ENCODE data around the gene RPL32. TPM values are rescaled to one million over a fixed set of nuclear protein-coding genes. Genes with fewer than 3 reads are reported as not detected.

RPL32 gene
- total and polyA plus RNA-seq, 9 of the 15 experiments (the other 6 are each of a cell fraction or from before 2014, with no cell fraction given): 2,738 to 6,200 (median 4,286) TPM

- peak; percentile 48 for TF ChIP-seq REST (IDR thresholded peaks at IDR 0.05; ENCODE audit: borderline replicate concordance)
- TF ChIP-seq REST (CRISPR knock-in tag; IDR thresholded peaks at IDR 0.05; ENCODE audit: low read depth): no peak
- peak; percentile 51; the same call in 1 of the 2 replicates for TF ChIP-seq ETS1 (conservative IDR thresholded peaks at IDR 0.05; ENCODE audit: control insufficient read depth, low read depth, low read length)
- TF ChIP-seq U2AF1 (optimal IDR thresholded peaks at IDR 0.05; ENCODE audit: low read depth, low read length): peak; percentile 42
- 0 out of 2 replicates have a peak, but pooled peaks have one; percentile 25 for TF ChIP-seq GATAD2B (IDR thresholded peaks at IDR 0.05; ENCODE audit: borderline replicate concordance)
- peak; percentile 71 for TF ChIP-seq FIP1L1 (IDR thresholded peaks at IDR 0.05; ENCODE audit: low read depth, low read length, poor library complexity, severe bottlenecking)
- TF ChIP-seq THAP7 (CRISPR knock-in tag; IDR thresholded peaks at IDR 0.05): no peak
- peak; percentile 95 for TF ChIP-seq TFAP4 (CRISPR knock-in tag; IDR thresholded peaks at IDR 0.05; ENCODE audit: borderline replicate concordance)
- peak; percentile 81 for TF ChIP-seq SP1 (CRISPR knock-in tag; IDR thresholded peaks at IDR 0.05)
- TF ChIP-seq MYC (IDR thresholded peaks at IDR 0.05; ENCODE audit: low read depth, low read length): peak; percentile 71; the same call in 1 of the 2 replicates
- no peak for TF ChIP-seq MYC (CRISPR knock-in tag; IDR thresholded peaks at IDR 0.05; ENCODE audit: borderline replicate concordance, low read depth)
These were observed 34.8 kb upstream of the RPL32 start (continued) for GRCh38 chr3:12875857-12876836.
